Astrocyte (in vitro differentiated cells and primary cell): Measurements from ENCODE around the gene PI3. TPM values are rescaled to one million over a fixed set of nuclear protein-coding genes. Genes with fewer than 3 reads are reported as not detected.

Experiments used
- DNase-seq: peaks from one replicate; pipeline ENCODE4 v3.0.0-alpha.2; 2010; ENCODE audit warnings: low read depth
- FAIRE-seq: peaks from 2 replicates; lab custom pipeline; 2011; peaks lifted over from hg19 to GRCh38; lab: Jason Lieb, UNC
- H2AFZ ChIP-seq: 2 replicates; pipeline ENCODE4 v1.6.0; 2012; ENCODE audit warnings: low read depth, low read length, inconsistent platforms
- H3K27ac ChIP-seq: 2 replicates; pipeline ENCODE4 v1.5.1; 2011; ENCODE audit warnings: low read depth, low read length, inconsistent platforms
- H3K27me3 ChIP-seq: 2 replicates; pipeline ENCODE4 v1.6.0; 2011; ENCODE audit warnings: low read length, inconsistent platforms; ENCODE audit not compliant: insufficient read depth
- H3K36me3 ChIP-seq: 2 replicates; pipeline ENCODE4 v1.5.1; 2011; ENCODE audit warnings: low read length, inconsistent platforms; ENCODE audit not compliant: insufficient read depth
- H3K4me1 ChIP-seq: 2 replicates; pipeline ENCODE4 v1.5.1; 2011; ENCODE audit warnings: low read length, inconsistent platforms; ENCODE audit not compliant: insufficient read depth
- H3K4me2 ChIP-seq: 2 replicates; pipeline ENCODE4 v1.6.0; 2012; ENCODE audit warnings: low read length, inconsistent platforms
- H3K4me3 ChIP-seq: 2 replicates; pipeline ENCODE4 v1.5.1; 2011; ENCODE audit warnings: low read depth, mild to moderate bottlenecking, low read length, inconsistent platforms; ENCODE audit not compliant: insufficient read depth
- H3K79me2 ChIP-seq: 2 replicates; pipeline ENCODE4 v1.6.0; 2012; ENCODE audit warnings: mild to moderate bottlenecking, low read length, inconsistent platforms; ENCODE audit not compliant: insufficient read depth
- H3K9ac ChIP-seq: 2 replicates; pipeline ENCODE4 v1.6.0; 2012; ENCODE audit warnings: mild to moderate bottlenecking, low read length, inconsistent platforms
- H3K9me3 ChIP-seq: 2 replicates; pipeline ENCODE4 v1.5.1; 2012; ENCODE audit warnings: low read depth, mild to moderate bottlenecking, low read length, inconsistent platforms; ENCODE audit not compliant: insufficient read depth
- H4K20me1 ChIP-seq: 2 replicates; pipeline ENCODE4 v1.6.0; 2012; ENCODE audit warnings: low read length, inconsistent platforms; ENCODE audit not compliant: insufficient read depth
- H3K27ac Mint-ChIP-seq: one replicate; pipeline ENCODE4 v1.8.0; 2021; ENCODE audit warnings: mild to moderate bottlenecking, mixed read lengths; ENCODE audit not compliant: unreplicated experiment
- H3K27me3 Mint-ChIP-seq: one replicate; pipeline ENCODE4 v1.8.0; 2021; ENCODE audit warnings: low read depth, mixed read lengths; ENCODE audit not compliant: unreplicated experiment
- H3K36me3 Mint-ChIP-seq: one replicate; pipeline ENCODE4 v1.8.0; 2021; ENCODE audit warnings: low read depth, mixed read lengths; ENCODE audit not compliant: unreplicated experiment
- H3K4me1 Mint-ChIP-seq: one replicate; pipeline ENCODE4 v1.8.0; 2021; ENCODE audit warnings: low read depth, mixed read lengths; ENCODE audit not compliant: unreplicated experiment
- H3K4me3 Mint-ChIP-seq: one replicate; pipeline ENCODE4 v1.8.0; 2021; ENCODE audit warnings: mild to moderate bottlenecking, moderate library complexity, mixed read lengths; ENCODE audit not compliant: unreplicated experiment
- H3K9me3 Mint-ChIP-seq: one replicate; pipeline ENCODE4 v1.8.0; 2021; ENCODE audit warnings: mild to moderate bottlenecking, mixed read lengths; ENCODE audit not compliant: unreplicated experiment
- CTCF ChIP-seq: IDR thresholded peaks from 2 replicates; pipeline ENCODE4 v1.5.1; 2011; ENCODE audit warnings: low read depth, mild to moderate bottlenecking, inconsistent platforms, low read length, moderate library complexity; ENCODE audit not compliant: insufficient read depth
- EZH2 ChIP-seq: IDR thresholded peaks from 2 replicates; pipeline ENCODE4 v1.6.1; 2012; ENCODE audit warnings: mild to moderate bottlenecking, low read length, inconsistent platforms; ENCODE audit not compliant: insufficient read depth
- total RNA-seq: library from RNA; stranded (reverse); gene quantifications from 2 replicates; pipeline ENCODE4 v1.2.1, GENCODE V29; 2021

The PI3 gene
- total RNA-seq, 1 donor from 2014 or later: not detected

DNA sequence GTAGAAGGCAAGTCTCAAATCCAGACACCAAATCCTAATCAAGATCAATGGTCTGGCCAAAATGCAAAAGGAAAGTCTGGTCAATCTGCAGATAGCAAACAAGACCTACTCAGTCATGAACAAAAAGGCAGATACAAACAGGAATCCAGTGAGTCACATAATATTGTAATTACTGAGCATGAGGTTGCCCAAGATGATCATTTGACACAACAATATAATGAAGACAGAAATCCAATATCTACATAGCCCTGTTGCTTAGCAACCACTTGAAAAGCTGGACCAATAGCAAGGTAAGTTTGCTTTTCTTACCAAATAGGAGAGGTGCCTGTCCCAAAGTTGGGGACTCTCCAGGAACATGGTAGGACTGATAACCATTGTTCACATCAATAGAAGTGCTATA is 48.4 kb downstream of the PI3 start:
- no peak for FAIRE-seq
- Histone ChIP-seq H3K9ac (no peak overlapping the region), H3K9me3 (no peaks in the 10 kb centered on the region), H4K20me1 (no peaks in the 10 kb centered on the region), H3K27ac (no peak overlapping the region), H3K4me2 (no peak overlapping the region), H3K27me3 (no peaks in the 10 kb centered on the region), H3K4me3 (no peak overlapping the region), H3K4me1 (no peaks in the 10 kb centered on the region), H2AFZ (no peak overlapping the region), H3K36me3 (no peaks in the 10 kb centered on the region), H3K79me2 (no peaks in the 10 kb centered on the region)
- Mint-ChIP-seq H3K4me1 (no peaks in the 10 kb centered on the region), H3K27ac (no peak overlapping the region), H3K4me3 (no peak overlapping the region), H3K27me3 (peaks cover 19% of the 10 kb centered on the region), H3K36me3 (no peaks in the 10 kb centered on the region), H3K9me3 (no peaks in the 10 kb centered on the region)
- DNase-seq: no peak
- TF ChIP-seq EZH2 (no peak), CTCF (no peak)

Other genes with a start within 250 kb of the PI3 start
- gene TOMM34, start 214.5 kb upstream of the PI3 start, total RNA-seq: 36.9 and 45.8 TPM in 2 replicates
- 32.9 and 41.4 TPM in 2 replicates for gene STK4, start 208.4 kb upstream of the PI3 start, total RNA-seq
- 2.2 and 2.3 TPM in 2 replicates for gene KCNS1, start 73.8 kb upstream of the PI3 start, total RNA-seq
- not detected in 2 replicates for gene WFDC5, start 59.7 kb upstream of the PI3 start, total RNA-seq
- gene WFDC12, start 50.4 kb upstream of the PI3 start, total RNA-seq: not detected in 2 replicates
- not detected in 2 replicates for gene SEMG1, start 32.1 kb downstream of the PI3 start, total RNA-seq
- gene SEMG2, start 46.5 kb downstream of the PI3 start, total RNA-seq: not detected in 2 replicates
- gene SLPI, start 79.7 kb downstream of the PI3 start, total RNA-seq: 0.41 TPM in 1 of 2 replicates, not detected in the other
- not detected in 2 replicates for gene RBPJL, start 131.9 kb downstream of the PI3 start, total RNA-seq
- 0.19 and 0.20 TPM in 2 replicates for gene MATN4, start 133.4 kb downstream of the PI3 start, total RNA-seq
- 125 and 135 TPM in 2 replicates for gene SDC4, start 173.5 kb downstream of the PI3 start, total RNA-seq
- gene SYS1, start 188.3 kb downstream of the PI3 start, total RNA-seq: 20.4 and 25.2 TPM in 2 replicates
- gene TP53TG5, start 203.4 kb downstream of the PI3 start, total RNA-seq: not detected in 2 replicates
- gene DBNDD2, start 233.4 kb downstream of the PI3 start, total RNA-seq: 10.7 and 11.3 TPM in 2 replicates
- 83.7 and 91.4 TPM in 2 replicates for gene PIGT, start 241.2 kb downstream of the PI3 start, total RNA-seq